MCF 10A (cell line): ENCODE results near the gene PHGDH. TPM values are rescaled to one million over a fixed set of nuclear protein-coding genes. Genes with fewer than 3 reads are reported as not detected.

ENCODE experiments used
- BruUV-seq: library from RNA; stranded (reverse); fragments of 400-500 nt; replicated peaks from 2 replicates; lab custom pipeline; 2021; lab: Mats Ljungman, UMichigan
- CTCF ChIA-PET: fragments of 300-600 bp; sonication (Branson Sonifier 250); formaldehyde crosslinking; extraction: SDS; loops from one replicate; lab custom pipeline; 2021; ENCODE audit warnings: antibody characterized with exemption, inconsistent platforms; lab: Yijun Ruan, JAX
- POLR2A ChIA-PET: fragments of 300-600, 350-650 bp; sonication (Branson Sonifier 250); formaldehyde crosslinking; extraction: SDS; loops from one replicate; lab custom pipeline; 2020; ENCODE audit warnings: antibody characterized with exemption, inconsistent platforms; lab: Yijun Ruan, JAX
- DNase-seq: peaks from one replicate; pipeline ENCODE4 v3.0.0-alpha.2; 2018; ENCODE audit not compliant: unreplicated experiment
- H3K27ac Mint-ChIP-seq: one replicate; pipeline ENCODE4 v1.8.0; 2022; ENCODE audit warnings: mild to moderate bottlenecking, low read depth, mixed read lengths; ENCODE audit not compliant: unreplicated experiment
- H3K27me3 Mint-ChIP-seq: one replicate; pipeline ENCODE4 v1.8.0; 2022; ENCODE audit warnings: mixed read lengths; ENCODE audit not compliant: insufficient read depth, unreplicated experiment
- H3K36me3 Mint-ChIP-seq: one replicate; pipeline ENCODE4 v1.8.0; 2022; ENCODE audit warnings: mild to moderate bottlenecking, moderate library complexity, mixed read lengths; ENCODE audit not compliant: insufficient read depth, unreplicated experiment
- H3K4me1 Mint-ChIP-seq: one replicate; pipeline ENCODE4 v1.8.0; 2022; ENCODE audit warnings: mixed read lengths; ENCODE audit not compliant: insufficient read depth, unreplicated experiment
- H3K4me3 Mint-ChIP-seq: one replicate; pipeline ENCODE4 v1.8.0; 2022; ENCODE audit warnings: mild to moderate bottlenecking, moderate library complexity, mixed read lengths; ENCODE audit not compliant: unreplicated experiment
- H3K9me3 Mint-ChIP-seq: one replicate; pipeline ENCODE4 v1.8.0; 2022; ENCODE audit warnings: mixed read lengths; ENCODE audit not compliant: unreplicated experiment
- CTCF ChIP-seq: fragments of 200-600 bp; IDR thresholded peaks from one replicate; pipeline ENCODE4 v1.8.0; 2022; ENCODE audit warnings: antibody characterized with exemption, mild to moderate bottlenecking; ENCODE audit not compliant: unreplicated experiment
- intact Hi-C: fragments of 100-400 bp; cut with micrococcal nuclease; formaldehyde crosslinking; loops from 2 replicates; pipeline ENCODE4 v1.14.1; 2022
- total RNA-seq: library from RNA; stranded (reverse); gene quantifications from 2 replicates; pipeline ENCODE4 v1.2.3, GENCODE V29; 2022

Gene PHGDH
- total RNA-seq, 1 experiment from 2014 or later: 198 TPM

- DNase-seq: no peak
- TF ChIP-seq CTCF: no peak
- H3K27me3 Mint-ChIP-seq: no peaks in the 10 kb centered on the region
- POLR2A ChIA-PET: no interaction called here
- intact Hi-C loops: no loop called here
- no peak overlapping the region for H3K27ac Mint-ChIP-seq
- peaks cover 4% of the 10 kb centered on the region for H3K4me1 Mint-ChIP-seq
- CTCF ChIA-PET: no interaction called here
- H3K9me3 Mint-ChIP-seq: no peaks in the 10 kb centered on the region
- H3K36me3 Mint-ChIP-seq: no peaks in the 10 kb centered on the region
- no peak overlapping the region for H3K4me3 Mint-ChIP-seq
- no TSS peak for BruUV-seq
Measured at GRCh38 chr1:119762409-119762808, 50.7 kb downstream of the PHGDH start.

GRCh38 chr1:119762953-119763352, 51.2 kb downstream of the PHGDH start:
- Mint-ChIP-seq H3K4me3 (no peak overlapping the region), H3K27ac (no peak overlapping the region), H3K27me3 (no peaks in the 10 kb centered on the region), H3K4me1 (peaks cover 5% of the 10 kb centered on the region), H3K36me3 (no peaks in the 10 kb centered on the region), H3K9me3 (no peaks in the 10 kb centered on the region)
- no peak for DNase-seq
- no TSS peak for BruUV-seq
- intact Hi-C loops: no loop called here
- ChIA-PET CTCF (interaction anchor here (0.6 kb wide), 1 partner anchor 16 kb away, joined by 3 read pairs; no protein-coding TSS in a partner anchor), POLR2A (no interaction called here)
- TF ChIP-seq CTCF: no peak

GRCh38 chr1:119764220-119764619, 52.5 kb downstream of the PHGDH start:
- ChIA-PET CTCF (interaction anchor here (0.6 to 1.8 kb wide), 2 partner anchors 19 to 42 kb away, joined by 3 to 8 read pairs; no protein-coding TSS in a partner anchor), POLR2A (no interaction called here)
- Mint-ChIP-seq H3K4me1 (peaks cover 5% of the 10 kb centered on the region), H3K36me3 (no peaks in the 10 kb centered on the region), H3K9me3 (no peaks in the 10 kb centered on the region), H3K27ac (no peak overlapping the region), H3K27me3 (no peaks in the 10 kb centered on the region), H3K4me3 (no peak overlapping the region)
- intact Hi-C loops: no loop called here
- TF ChIP-seq CTCF: no peak
- no peak for DNase-seq
- no TSS peak for BruUV-seq

- H3K9me3 Mint-ChIP-seq: no peaks in the 10 kb centered on the region
Measured at GRCh38 chr1:119766374-119766794, 54.6 kb downstream of the PHGDH start.

More at GRCh38 chr1:119766374-119766794, 54.6 kb downstream of the PHGDH start:
- ChIA-PET POLR2A (no interaction called here), CTCF (interaction anchor here (0.6 to 1.4 kb wide), 4 partner anchors 10 to 120 kb away, joined by 3 to 8 read pairs (median 4); no protein-coding TSS in a partner anchor)
- Mint-ChIP-seq H3K4me3 (no peak overlapping the region), H3K27me3 (no peaks in the 10 kb centered on the region), H3K36me3 (no peaks in the 10 kb centered on the region), H3K27ac (no peak overlapping the region), H3K4me1 (peaks cover 5% of the 10 kb centered on the region)
- DNase-seq: no peak
- no TSS peak for BruUV-seq
- TF ChIP-seq CTCF: no peak
- intact Hi-C loops: no loop called here
